HEK293 (cell line): Measurements from ENCODE around the gene XCL2.
"Not testable (repeated sequence)": the region's sequence is repeated elsewhere in the genome, so short reads cannot be mapped to it uniquely, and the experiment has no call there.

Source experiments
- CTCF ChIA-PET: fragments of 350-600 bp; formaldehyde crosslinking; extraction: SDS; loops from one replicate; lab custom pipeline; 2021; ENCODE audit warnings: antibody characterized with exemption; lab: Yijun Ruan, JAX
- POLR2A ChIA-PET: fragments of 300-600 bp; formaldehyde crosslinking; extraction: SDS; loops from one replicate; lab custom pipeline; 2020; ENCODE audit warnings: antibody characterized with exemption, inconsistent platforms; lab: Yijun Ruan, JAX
- H3K27ac ChIP-seq: fragments of 200-500 bp; sonication (Bioruptor generic); 2 replicates; pipeline ENCODE4 v1.5.1; 2014; ENCODE audit warnings: low read depth, low read length, control low read depth, inconsistent platforms; ENCODE audit errors: extremely low read depth
- H3K36me3 ChIP-seq, 2 experiments: fragments of 200-500 bp in 1 of 2; sonication (Bioruptor generic) in 1 of 2; 1 replicate in 1 of 2; 2 replicates in 1 of 2; pipeline ENCODE4 v1.5.1; 2014 to 2017; ENCODE audit warnings: inconsistent platforms in 2 of 2, low read length in 2 of 2; ENCODE audit not compliant: control insufficient read depth in 2 of 2, insufficient read depth in 1 of 2
- H3K4me1 ChIP-seq: fragments of 200-500 bp; sonication (Bioruptor generic); 2 replicates; pipeline ENCODE4 v1.5.1; 2014; ENCODE audit warnings: mild to moderate bottlenecking, low read length, inconsistent platforms; ENCODE audit not compliant: control insufficient read depth, insufficient read depth
- H3K4me3 ChIP-seq: 2 replicates; pipeline ENCODE4 v1.5.1; 2011; ENCODE audit warnings: low read depth, mild to moderate bottlenecking, control low read depth, low read length, moderate library complexity
- H3K9me3 ChIP-seq: fragments of 200-500 bp; sonication (Bioruptor generic); 2 replicates; pipeline ENCODE4 v1.5.1; 2014; ENCODE audit warnings: low read depth, low read length, inconsistent platforms; ENCODE audit not compliant: control insufficient read depth, insufficient read depth
- AEBP2 ChIP-seq: fragments of 450-650 bp; formaldehyde crosslinking; IDR thresholded peaks from 2 replicates; pipeline ENCODE4 v1.5.1; 2016; ENCODE audit warnings: missing biosample characterization, missing genetic modification characterization, borderline replicate concordance
- SALL2 ChIP-seq: fragments of 450-650 bp; formaldehyde crosslinking; IDR thresholded peaks from 2 replicates; pipeline ENCODE4 v1.5.0; 2017; ENCODE audit warnings: missing biosample characterization, mild to moderate bottlenecking, missing genetic modification characterization, borderline replicate concordance
- TRIM28 ChIP-seq: IDR thresholded peaks from 2 replicates; pipeline ENCODE4 v1.6.1; 2011; ENCODE audit warnings: low read length, control low read depth, borderline replicate concordance
- ZNF10 ChIP-seq: fragments of 450-650 bp; formaldehyde crosslinking; IDR thresholded peaks from 2 replicates; pipeline ENCODE4 v1.5.1; 2017; ENCODE audit warnings: missing biosample characterization, missing genetic modification characterization
- ZNF169 ChIP-seq: fragments of 450-650 bp; formaldehyde crosslinking; IDR thresholded peaks from 2 replicates; pipeline ENCODE4 v1.5.1; 2016; ENCODE audit warnings: missing biosample characterization, missing genetic modification characterization
- ZNF777 ChIP-seq: fragments of 450-650 bp; formaldehyde crosslinking; IDR thresholded peaks from 2 replicates; pipeline ENCODE4 v1.5.1; 2017; ENCODE audit warnings: missing biosample characterization, missing genetic modification characterization, borderline replicate concordance

Gene XCL2

DNA sequence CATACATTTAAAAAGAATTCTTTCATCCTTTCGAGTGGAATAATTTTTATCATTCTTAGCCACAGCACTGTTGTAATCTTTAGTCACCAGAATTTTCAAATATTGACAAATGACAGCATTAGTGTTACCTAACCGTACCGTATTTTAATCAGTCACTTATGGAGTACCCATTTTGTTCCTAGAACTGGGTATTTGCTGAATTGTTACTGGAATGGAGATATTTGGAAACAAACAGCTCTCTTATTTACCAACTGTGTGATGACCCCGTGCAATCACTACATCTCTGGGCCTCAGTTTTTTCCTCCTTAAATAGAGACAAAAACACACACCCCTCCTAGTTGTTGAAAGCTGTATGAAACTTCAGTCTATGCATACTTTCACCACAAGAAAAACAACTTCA is 7.9 kb upstream of the XCL2 start (continued):
- no peak for TF ChIP-seq SALL2 (tag by site-specific recombination)

DNA sequence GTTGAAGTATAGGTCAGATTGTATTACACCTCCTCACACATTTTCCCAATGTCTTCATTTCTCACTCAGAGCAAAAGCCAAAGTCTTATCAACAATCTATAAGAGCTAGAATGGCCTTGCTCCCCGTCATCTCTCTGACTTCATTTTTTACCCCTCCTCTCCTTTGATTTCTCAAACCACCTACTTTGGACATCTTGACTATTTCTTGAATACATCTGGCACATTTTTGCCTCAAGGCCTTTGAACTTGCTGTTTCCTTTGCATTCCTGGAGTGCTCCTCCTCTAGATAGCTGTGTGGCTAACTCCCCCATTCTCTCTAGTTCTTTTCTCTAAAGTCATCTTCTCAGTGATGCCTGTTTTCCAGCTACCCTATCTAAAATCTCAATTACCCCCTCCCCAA is 7.2 kb upstream of the XCL2 start:
- ChIA-PET POLR2A (no interaction called here), CTCF (no interaction called here)
- no peaks in the 10 kb centered on the region for H3K9me3 ChIP-seq
- H3K36me3 ChIP-seq, result no peaks in the 10 kb centered on the region
- peaks cover 3% of the 10 kb centered on the region; the same call in 1 of the 2 replicates for H3K4me1 ChIP-seq
- no peak for TF ChIP-seq ZNF10 (tag by site-specific recombination)
- no peak for TF ChIP-seq ZNF777
- no peak overlapping the region for H3K27ac ChIP-seq
- no peak overlapping the region for H3K4me3 ChIP-seq

- H3K4me3 ChIP-seq, H3K9me3 ChIP-seq, H3K36me3 ChIP-seq, H3K27ac ChIP-seq, H3K4me1 ChIP-seq, POLR2A ChIA-PET: not testable (repeated sequence)
- CTCF ChIA-PET, result interaction anchor here (0.6 to 1.0 kb wide), 2 partner anchors 31 to 802 kb away, joined by 3 read pairs; no protein-coding TSS in a partner anchor
These were observed 2.7 kb upstream of the XCL2 start for GRCh38 chr1:168546553-168546895.

DNA sequence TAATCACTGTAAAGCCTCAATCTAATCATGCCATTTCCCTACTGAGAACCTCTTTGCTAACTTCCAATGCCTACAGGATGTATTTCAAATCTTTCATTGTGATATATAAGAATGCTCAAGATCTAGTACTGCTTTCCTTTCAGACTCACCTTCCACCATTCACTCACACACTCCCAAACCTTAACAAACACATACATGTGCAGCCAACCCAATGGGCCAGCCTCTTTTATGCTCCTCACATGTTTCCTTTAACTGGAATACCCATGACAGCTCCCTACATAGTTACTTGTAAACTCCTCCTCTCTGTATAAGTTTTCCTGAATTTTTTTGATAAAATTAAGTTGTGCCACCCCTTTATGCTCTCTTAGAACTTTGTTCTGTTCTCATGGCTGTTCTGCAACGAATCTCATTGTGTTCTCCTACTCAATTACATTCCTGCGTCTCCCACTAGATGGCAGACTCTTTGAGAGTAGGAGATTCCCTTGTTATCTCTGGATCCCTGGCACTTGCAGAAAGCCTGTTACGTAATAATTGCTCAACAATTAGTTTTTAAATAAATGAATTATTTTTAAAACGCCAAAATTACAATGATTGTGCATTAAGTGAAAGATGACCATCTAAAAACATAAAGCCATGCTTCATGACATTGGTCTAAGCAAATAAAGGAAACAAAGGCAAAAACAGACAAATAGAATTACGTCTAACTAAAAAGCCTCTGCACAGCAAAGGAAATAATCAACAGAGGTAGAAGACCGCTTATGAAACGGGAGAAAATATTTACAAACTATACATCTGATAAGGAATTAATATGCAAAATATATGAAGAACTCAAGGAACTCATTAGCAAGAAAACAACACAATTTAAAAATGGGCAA is 2.1 kb upstream of the XCL2 start:
- H3K36me3 ChIP-seq, H3K27ac ChIP-seq, H3K9me3 ChIP-seq, POLR2A ChIA-PET, H3K4me1 ChIP-seq, H3K4me3 ChIP-seq: not testable (repeated sequence)
- CTCF ChIA-PET, result interaction anchor here (0.6 to 1.0 kb wide), 2 partner anchors 31 to 802 kb away, joined by 3 read pairs; no protein-coding TSS in a partner anchor

- H3K27ac ChIP-seq, POLR2A ChIA-PET, H3K9me3 ChIP-seq, H3K4me1 ChIP-seq, H3K36me3 ChIP-seq, CTCF ChIA-PET, H3K4me3 ChIP-seq: not testable (repeated sequence)
These were observed 819 bp downstream of the XCL2 start for GRCh38 chr1:168542978-168543377.

DNA sequence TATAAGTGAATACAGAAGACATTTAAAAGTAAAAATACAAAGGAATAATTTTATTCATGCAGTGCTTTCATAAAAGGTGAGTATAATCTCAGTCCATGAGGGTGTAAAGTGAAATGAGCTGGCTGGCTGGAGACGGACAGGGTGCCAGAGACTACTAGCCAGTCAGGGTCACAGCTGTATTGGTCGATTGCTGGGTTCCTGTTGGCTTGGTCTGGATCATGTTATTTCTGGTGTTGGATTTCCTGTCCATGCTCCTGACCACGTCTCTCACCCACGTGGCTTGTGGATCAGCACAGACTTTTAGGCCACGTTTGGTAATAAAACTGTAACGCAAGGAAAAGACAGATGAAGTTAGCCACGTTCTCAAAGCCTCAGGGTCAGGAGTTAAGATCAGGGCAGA is 3.0 kb downstream of the XCL2 start:
- H3K9me3 ChIP-seq, POLR2A ChIA-PET, H3K27ac ChIP-seq, CTCF ChIA-PET, H3K36me3 ChIP-seq, H3K4me3 ChIP-seq, H3K4me1 ChIP-seq: not testable (repeated sequence)

GRCh38 chr1:168535536-168535935 is 8.3 kb downstream of the XCL2 start:
- Histone ChIP-seq H3K4me1 (no peaks in the 10 kb centered on the region), H3K27ac (no peak overlapping the region), H3K4me3 (no peak overlapping the region), H3K36me3 (no peaks in the 10 kb centered on the region), H3K9me3 (no peaks in the 10 kb centered on the region)
- POLR2A ChIA-PET, result interaction anchor here (0.5 kb wide), 1 partner anchor 60 kb away, joined by 3 read pairs; no protein-coding TSS in a partner anchor
- CTCF ChIA-PET, result interaction anchor here (0.6 to 1.5 kb wide), 4 partner anchors 83 to 300 kb away, joined by 3 to 4 read pairs (median 4); no protein-coding TSS in a partner anchor
- TF ChIP-seq AEBP2 (tag by site-specific recombination) (no peak), ZNF169 (no peak), TRIM28 (no peak)
